HG03039 (cell line): ENCODE measurements around the gene OOSP2.
"Not testable (repeated sequence)": the region's sequence is repeated elsewhere in the genome, so short reads cannot be mapped to it uniquely, and the experiment has no call there.

Experiments
- ATAC-seq: cut with Tn5 transposase; IDR thresholded peaks from one replicate; pipeline ENCODE4 v1.9.1; 2021; ENCODE audit warnings: mild to moderate bottlenecking, moderate library complexity; ENCODE audit not compliant: unreplicated experiment

Gene OOSP2

GRCh38 chr11:60040109-60040508 lies at the start of gene OOSP2:
TSS of gene OOSP2 (plus strand) at chr11:60040409. CDS start at chr11:60040460, 51 bp downstream.
- ATAC-seq = no peak

- no peak for ATAC-seq
These were observed 49.8 kb upstream of the OOSP2 start for GRCh38 chr11:59990421-59990820.

GRCh38 chr11:59992425-59992824 lies 47.8 kb upstream of the OOSP2 start:
- no peak for ATAC-seq

- ATAC-seq = no peak
These were observed 42.4 kb upstream of the OOSP2 start for GRCh38 chr11:59997800-59998199.

GRCh38 chr11:59999691-60000090 lies 40.5 kb upstream of the OOSP2 start:
- no peak for ATAC-seq

- ATAC-seq = no peak
These were observed 36.5 kb upstream of the OOSP2 start for GRCh38 chr11:60003729-60004128.

GRCh38 chr11:60005360-60005759 lies 34.8 kb upstream of the OOSP2 start:
- ATAC-seq = no peak

GRCh38 chr11:60016881-60017280 lies 23.3 kb upstream of the OOSP2 start, which contains the start of gene OOSP4B:
TSS of gene OOSP4B (plus strand) at chr11:60017181.
- no peak for ATAC-seq

GRCh38 chr11:60018058-60018457 lies 22.2 kb upstream of the OOSP2 start:
- no peak for ATAC-seq

- ATAC-seq = not testable (repeated sequence)
These were observed 19.8 kb upstream of the OOSP2 start for GRCh38 chr11:60020376-60020775.

GRCh38 chr11:60029015-60029632 lies 11.1 kb upstream of the OOSP2 start:
- no peak for ATAC-seq

- not testable (repeated sequence) for ATAC-seq
These were observed 10.2 kb downstream of the OOSP2 start for GRCh38 chr11:60050422-60050821.

- ATAC-seq = not testable (repeated sequence)
These were observed 10.6 kb downstream of the OOSP2 start for GRCh38 chr11:60050839-60051238.

- ATAC-seq = no peak
These were observed 16.2 kb downstream of the OOSP2 start, which contains the start of gene MS4A3 for GRCh38 chr11:60056349-60056969. TSS of gene MS4A3 (plus strand) at chr11:60056665. CDS start at chr11:60061161, 4,496 bp downstream.

GRCh38 chr11:60059052-60059451 lies 18.8 kb downstream of the OOSP2 start:
- no peak for ATAC-seq

- no peak for ATAC-seq
These were observed 19.5 kb downstream of the OOSP2 start for GRCh38 chr11:60059521-60060240.

- no peak for ATAC-seq
These were observed 23.9 kb downstream of the OOSP2 start for GRCh38 chr11:60064111-60064510.

GRCh38 chr11:60065801-60066200 lies 25.6 kb downstream of the OOSP2 start:
- ATAC-seq = no peak

GRCh38 chr11:60069450-60069849 lies 29.2 kb downstream of the OOSP2 start:
- ATAC-seq = no peak

GRCh38 chr11:60071644-60072043 lies 31.4 kb downstream of the OOSP2 start:
- not testable (repeated sequence) for ATAC-seq

- no peak for ATAC-seq
These were observed 37.1 kb downstream of the OOSP2 start for GRCh38 chr11:60077216-60077817.
